ENCODE results near the gene NOTO. TPM values are rescaled to one million over a fixed set of nuclear protein-coding genes. Genes with fewer than 3 reads are reported as not detected.
"Not testable (repeated sequence)": the region's sequence is repeated elsewhere in the genome, so short reads cannot be mapped to it uniquely, and the experiment has no call there.

NOTO gene
- total RNA-seq, 4 donors from 2014 or later: not detected

- Histone ChIP-seq H3K36me3 (no peaks in the 10 kb centered on the region), H3K9me3 (no peaks in the 10 kb centered on the region), H3K4me3 (replicated peaks in 1 of 3) (no peak overlapping the region), H3K4me1 (no peaks in the 10 kb centered on the region), H3K27ac (no peak overlapping the region), H3K27me3 (no peaks in the 10 kb centered on the region)
- intact Hi-C loops (cut with DNase I): no loop called here
- WGBS, 2 donors: 55 to 67% methylated on average over 2 of the region's 2 CpGs
- TF ChIP-seq CTCF (IDR thresholded peaks at IDR 0.05) (no peak), POLR2A (IDR thresholded peaks at IDR 0.05) (no peak)
- DNase-seq: no peak
Observed at GRCh38 chr2:73187549-73187948, 14.8 kb upstream of the NOTO start.

- H3K9me3 ChIP-seq: no peaks in the 10 kb centered on the region
- no peak overlapping the region for H3K4me3 ChIP-seq (replicated peaks in 1 of 3)
- no peaks in the 10 kb centered on the region for H3K27me3 ChIP-seq
- intact Hi-C loops (cut with DNase I): no loop called here
- no peak for TF ChIP-seq POLR2A (IDR thresholded peaks at IDR 0.05)
- TF ChIP-seq CTCF (IDR thresholded peaks at IDR 0.05): no peak
- H3K36me3 ChIP-seq: no peaks in the 10 kb centered on the region
- no peak for DNase-seq
- no peak overlapping the region for H3K27ac ChIP-seq
- peaks cover 4 to 7% of the 10 kb centered on the region in 2 donors for H3K4me1 ChIP-seq
Observed at GRCh38 chr2:73197579-73197978, 4.8 kb upstream of the NOTO start.

GRCh38 chr2:73200281-73200680 is 2.1 kb upstream of the NOTO start:
- H3K9me3 ChIP-seq; H3K27me3 ChIP-seq; H3K36me3 ChIP-seq; H3K4me3 ChIP-seq (replicated peaks in 1 of 3); intact Hi-C loops (cut with DNase I); H3K27ac ChIP-seq; DNase-seq: not testable (repeated sequence)
- WGBS, 2 donors: 92 to 93% methylated on average over 10 of the region's 10 CpGs
- peaks cover 11 to 14% of the 10 kb centered on the region in 2 donors for H3K4me1 ChIP-seq

- H3K4me1 ChIP-seq: peaks cover 11 to 14% of the 10 kb centered on the region in 2 donors
- peak overlapping the region in 1 of 3 donors; percentile 13 for H3K4me3 ChIP-seq (replicated peaks in 1 of 3)
- H3K9me3 ChIP-seq: no peaks in the 10 kb centered on the region
- WGBS, 2 donors: 2 to 6% methylated on average over 9 to 12 of the region's 44 CpGs
- DNase-seq: peak; percentile 41 to 70
- H3K36me3 ChIP-seq: no peaks in the 10 kb centered on the region
- H3K27me3 ChIP-seq: peaks cover 11% of the 10 kb centered on the region
- TF ChIP-seq POLR2A (IDR thresholded peaks at IDR 0.05) (no peak), CTCF (IDR thresholded peaks at IDR 0.05) (no peak)
- H3K27ac ChIP-seq: no peak overlapping the region
- intact Hi-C loops (cut with DNase I): no loop called here
Observed at GRCh38 chr2:73203055-73203681, 794 bp downstream of the NOTO start.

- intact Hi-C loops (cut with DNase I): no loop called here
- H3K9me3 ChIP-seq: no peaks in the 10 kb centered on the region
- peaks cover 11% of the 10 kb centered on the region for H3K27me3 ChIP-seq
- no peak for DNase-seq
- no peak for TF ChIP-seq POLR2A (IDR thresholded peaks at IDR 0.05)
- no peak for TF ChIP-seq CTCF (IDR thresholded peaks at IDR 0.05)
- H3K36me3 ChIP-seq: no peaks in the 10 kb centered on the region
- H3K4me3 ChIP-seq (replicated peaks in 1 of 3): no peak overlapping the region
- H3K4me1 ChIP-seq: peaks cover 11 to 14% of the 10 kb centered on the region in 2 donors
- no peak overlapping the region for H3K27ac ChIP-seq
- 69 to 71% methylated on average over 6 of the region's 6 CpGs for WGBS, 2 donors
Observed at GRCh38 chr2:73205611-73206010, 3.2 kb downstream of the NOTO start.
